Transverse colon (tissue), 4 donors: Measurements from ENCODE around the gene CARHSP1. TPM values are rescaled to one million over a fixed set of nuclear protein-coding genes. Genes with fewer than 3 reads are reported as not detected.

Source experiments
- DNase-seq: peaks from one replicate; pipeline ENCODE4 v3.0.0-alpha.2; 2019
- H3K27ac ChIP-seq, 4 donors: fragments of 200-600 bp; sonication (generic); 2 replicates each; pipeline ENCODE4 v1.5.1; 2016 to 2018; ENCODE audit warnings: inconsistent platforms in 4 of 4
- H3K27me3 ChIP-seq: fragments of 200-600 bp; sonication (generic); 2 replicates; pipeline ENCODE4 v1.5.1; 2017; ENCODE audit warnings: inconsistent platforms
- H3K36me3 ChIP-seq, 4 donors: fragments of 200-600 bp; sonication (generic); 2 replicates each; pipeline ENCODE4 v1.5.1; 2017 to 2019; ENCODE audit warnings: inconsistent platforms in 4 of 4
- H3K4me1 ChIP-seq, 4 donors: fragments of 200-600 bp; sonication (generic); 2 replicates each; pipeline ENCODE4 v1.5.1; 2017 to 2020; ENCODE audit warnings: inconsistent platforms in 4 of 4
- H3K4me3 ChIP-seq, 4 donors: fragments of 200-600 bp; sonication (generic); 1 replicate in 1 of 4; 2 replicates in 3 of 4; pipeline versions ENCODE4 v1.5.1 to v1.6.1; 2017 to 2019; ENCODE audit warnings: inconsistent platforms in 4 of 4
- H3K9me3 ChIP-seq, 2 donors: fragments of 200-600 bp; sonication (generic); 2 replicates each; pipeline ENCODE4 v1.5.1; 2017 to 2019; ENCODE audit warnings: inconsistent platforms in 2 of 2
- CTCF ChIP-seq, 5 experiments: fragments of 200-600 bp in 3 of 5; fragments of 450-650 bp in 2 of 5; sonication (generic) in 3 of 5; IDR thresholded peaks; 1 replicate in 2 of 5; 2 replicates in 3 of 5; pipeline ENCODE4 v1.5.1; 2016 to 2017; ENCODE audit warnings: antibody characterized with exemption in 5 of 5, inconsistent platforms in 3 of 5, mild to moderate bottlenecking in 2 of 5, moderate library complexity in 1 of 5
- EP300 ChIP-seq: sonication (generic); formaldehyde crosslinking; IDR thresholded peaks from one replicate; pipeline ENCODE4 v1.6.1; 2017; ENCODE audit warnings: antibody characterized with exemption, low read depth
- POLR2A ChIP-seq: fragments of 450-650 bp; IDR thresholded peaks from one replicate; pipeline ENCODE4 v1.6.1; 2016; ENCODE audit warnings: antibody characterized with exemption, mild to moderate bottlenecking, moderate library complexity
- POLR2AphosphoS5 ChIP-seq, 3 donors: sonication (generic); formaldehyde crosslinking; IDR thresholded peaks; one replicate each; pipeline ENCODE4 v1.6.1; 2016; ENCODE audit warnings: antibody characterized with exemption in 3 of 3
- WGBS, 2 donors: methylation state at CpG; one replicate each; pipeline ENCODE4 v1.1.5; 2018; ENCODE audit warnings: low coverage in 1 of 2; 5-methylcytosine and 5-hydroxymethylcytosine counted together
- in situ Hi-C, 4 donors: fragments of 200-750 bp; cut with MboI; loops; one replicate each; pipeline versions ENCODE4 v1.15.0 to v1.15.1; 2017; ENCODE audit warnings: low sequenced_read_pairs in 3 of 4, low pct_ligation_motif_present in 1 of 4, low pct_unique_long_range_greater_than_20kb in 1 of 4
- intact Hi-C: fragments of 100-400 bp; cut with DNase I; formaldehyde crosslinking; loops from one replicate; pipeline ENCODE4 v1.15.1; 2023; ENCODE audit warnings: low total_unique reads
- total RNA-seq, 4 donors: library from RNA; depleted of rRNA; stranded (reverse); fragments of >200 nt; gene quantifications; one replicate each; pipeline ENCODE4 v1.1.0, GENCODE V29; 2016

CARHSP1 gene
- total RNA-seq, 4 donors from 2014 or later, result 11.6 to 61.7 (median 39.6) TPM

- no peak overlapping the region for H3K4me3 ChIP-seq
- no peaks in the 10 kb centered on the region for H3K9me3 ChIP-seq
- TF ChIP-seq POLR2A, result no peak
- no peak for TF ChIP-seq EP300
- no peak for TF ChIP-seq CTCF (IDR thresholded peaks at IDR 0.05)
- TF ChIP-seq POLR2AphosphoS5 (IDR thresholded peaks at IDR 0.05), result no peak
- intact Hi-C loops, result no loop called here
- no peak overlapping the region for H3K27ac ChIP-seq
- peaks cover 0 to 46% (median 14%) of the 10 kb centered on the region in 4 donors for H3K36me3 ChIP-seq
- H3K27me3 ChIP-seq, result no peaks in the 10 kb centered on the region
- in situ Hi-C loops, result no loop called here
- 84 to 100% methylated on average over 1 to 10 of the region's 10 CpGs for WGBS, 2 donors
- no peak for DNase-seq
- H3K4me1 ChIP-seq, result no peaks in the 10 kb centered on the region
Measured at GRCh38 chr16:8818504-8819270, 50.1 kb downstream of the CARHSP1 start.

GRCh38 chr16:8816967-8817655, 51.7 kb downstream of the CARHSP1 start:
- H3K36me3 ChIP-seq, result peaks cover 0 to 61% (median 24%) of the 10 kb centered on the region in 4 donors
- TF ChIP-seq EP300, result no peak
- TF ChIP-seq POLR2A, result no peak
- TF ChIP-seq CTCF (IDR thresholded peaks at IDR 0.05), result no peak
- TF ChIP-seq POLR2AphosphoS5 (IDR thresholded peaks at IDR 0.05), result no peak
- H3K9me3 ChIP-seq, result no peaks in the 10 kb centered on the region
- H3K27me3 ChIP-seq, result no peaks in the 10 kb centered on the region
- WGBS, 2 donors, result 71 to 90% methylated on average over 5 to 6 of the region's 6 CpGs
- no peak overlapping the region for H3K4me3 ChIP-seq
- H3K4me1 ChIP-seq, result no peaks in the 10 kb centered on the region
- H3K27ac ChIP-seq, result no peak overlapping the region
- DNase-seq, result no peak
- in situ Hi-C loops (no loop called here), intact Hi-C loops (no loop called here)

- Histone ChIP-seq H3K4me1 (no peaks in the 10 kb centered on the region), H3K9me3 (no peaks in the 10 kb centered on the region), H3K4me3 (no peak overlapping the region), H3K27me3 (no peaks in the 10 kb centered on the region), H3K36me3 (peaks cover 0 to 86% (median 38%) of the 10 kb centered on the region in 4 donors), H3K27ac (no peak overlapping the region)
- intact Hi-C loops, result no loop called here
- 74 to 86% methylated on average over 6 to 14 of the region's 14 CpGs for WGBS, 2 donors
- in situ Hi-C loops, result no loop called here
- DNase-seq, result no peak
- no peak for TF ChIP-seq POLR2A
- no peak for TF ChIP-seq CTCF (IDR thresholded peaks at IDR 0.05)
Measured at GRCh38 chr16:8814095-8814806, 54.6 kb downstream of the CARHSP1 start.

GRCh38 chr16:8812162-8812843, 56.5 kb downstream of the CARHSP1 start:
- WGBS, 2 donors, result 69 to 85% methylated on average over 12 of the region's 12 CpGs
- H3K9me3 ChIP-seq, result no peaks in the 10 kb centered on the region
- DNase-seq, result no peak
- H3K27me3 ChIP-seq, result no peaks in the 10 kb centered on the region
- in situ Hi-C loops, result no loop called here
- no peak overlapping the region for H3K4me3 ChIP-seq
- no peak for TF ChIP-seq POLR2AphosphoS5 (IDR thresholded peaks at IDR 0.05)
- TF ChIP-seq POLR2A, result no peak
- no peak for TF ChIP-seq EP300
- TF ChIP-seq CTCF (IDR thresholded peaks at IDR 0.05), result no peak
- peaks cover 0 to 86% (median 44%) of the 10 kb centered on the region in 4 donors for H3K36me3 ChIP-seq
- H3K27ac ChIP-seq, result no peak overlapping the region
- intact Hi-C loops, result no loop called here
- no peaks in the 10 kb centered on the region for H3K4me1 ChIP-seq
